ENCODE results near the gene AAK1.

Gene AAK1

GRCh38 chr2:69642709-69643601 is 584 bp downstream of the AAK1 start:
- peak overlapping the region; percentile 96 for H3K4me3 ChIP-seq (ENCODE audit: low read length)
- TF ChIP-seq ZNF274 (IDR thresholded peaks at IDR 0.05; ENCODE audit: low read depth, low read length), result no peak

- H3K4me3 ChIP-seq (ENCODE audit: low read length), result peak overlapping the region; percentile 96
- no peak for TF ChIP-seq ZNF274 (IDR thresholded peaks at IDR 0.05; ENCODE audit: low read depth, low read length)
Measured at GRCh38 chr2:69641887-69642708, 1.4 kb downstream of the AAK1 start.

- peak overlapping the region; percentile 96 for H3K4me3 ChIP-seq (ENCODE audit: low read length)
- TF ChIP-seq ZNF274 (IDR thresholded peaks at IDR 0.05; ENCODE audit: low read depth, low read length), result no peak
Measured at GRCh38 chr2:69641471-69641870, 2.1 kb downstream of the AAK1 start.

- no peak for TF ChIP-seq ZNF274 (IDR thresholded peaks at IDR 0.05; ENCODE audit: low read depth, low read length)
- H3K4me3 ChIP-seq (ENCODE audit: low read length), result peak overlapping the region; percentile 23; the same call in 1 of the 2 replicates
Measured at GRCh38 chr2:69639266-69639665, 4.3 kb downstream of the AAK1 start.

- H3K4me3 ChIP-seq (ENCODE audit: low read length), result no peak overlapping the region
- no peak for TF ChIP-seq ZNF274 (IDR thresholded peaks at IDR 0.05; ENCODE audit: low read depth, low read length)
Measured at GRCh38 chr2:69638630-69639029, 4.9 kb downstream of the AAK1 start.

GRCh38 chr2:69637923-69638322 is 5.6 kb downstream of the AAK1 start:
- no peak overlapping the region for H3K4me3 ChIP-seq (ENCODE audit: low read length)
- TF ChIP-seq ZNF274 (IDR thresholded peaks at IDR 0.05; ENCODE audit: low read depth, low read length), result no peak

GRCh38 chr2:69636395-69636794 is 7.1 kb downstream of the AAK1 start:
- H3K4me3 ChIP-seq (ENCODE audit: low read length), result no peak overlapping the region
- no peak for TF ChIP-seq ZNF274 (IDR thresholded peaks at IDR 0.05; ENCODE audit: low read depth, low read length)

GRCh38 chr2:69635432-69635831 is 8.1 kb downstream of the AAK1 start:
- TF ChIP-seq ZNF274 (IDR thresholded peaks at IDR 0.05; ENCODE audit: low read depth, low read length), result no peak
- no peak overlapping the region for H3K4me3 ChIP-seq (ENCODE audit: low read length)

- no peak for TF ChIP-seq ZNF274 (IDR thresholded peaks at IDR 0.05; ENCODE audit: low read depth, low read length)
- no peak overlapping the region for H3K4me3 ChIP-seq (ENCODE audit: low read length)
Measured at GRCh38 chr2:69634196-69634821, 9.2 kb downstream of the AAK1 start.

GRCh38 chr2:69631402-69631801 is 12.1 kb downstream of the AAK1 start:
- no peak for TF ChIP-seq ZNF274 (IDR thresholded peaks at IDR 0.05; ENCODE audit: low read depth, low read length)
- no peak overlapping the region for H3K4me3 ChIP-seq (ENCODE audit: low read length)

GRCh38 chr2:69629921-69630608 is 13.5 kb downstream of the AAK1 start:
- no peak for TF ChIP-seq ZNF274 (IDR thresholded peaks at IDR 0.05; ENCODE audit: low read depth, low read length)
- H3K4me3 ChIP-seq (ENCODE audit: low read length), result no peak overlapping the region

GRCh38 chr2:69628325-69629021 is 15.1 kb downstream of the AAK1 start:
- no peak for TF ChIP-seq ZNF274 (IDR thresholded peaks at IDR 0.05; ENCODE audit: low read depth, low read length)

GRCh38 chr2:69625078-69625795 is 18.3 kb downstream of the AAK1 start:
- no peak overlapping the region for H3K4me3 ChIP-seq (ENCODE audit: low read length)
- TF ChIP-seq ZNF274 (IDR thresholded peaks at IDR 0.05; ENCODE audit: low read depth, low read length), result no peak

More at GRCh38 chr2:69628325-69629021, 15.1 kb downstream of the AAK1 start:
- no peak overlapping the region for H3K4me3 ChIP-seq (ENCODE audit: low read length)

Measured in GM08714 (cell line).